IMR-90 (cell line): Measurements from ENCODE around the gene RNU6-9. TPM values are rescaled to one million over a fixed set of nuclear protein-coding genes. Genes with fewer than 3 reads are reported as not detected.

Experiments
- ATAC-seq: fragments of 200-7000 bp; cut with Tn5 transposase; 2 replicates; pipeline ENCODE4 v1.9.1; 2020; ENCODE audit warnings: low read depth, mild to moderate bottlenecking, moderate library complexity
- BruUV-seq: library from RNA; stranded (reverse); fragments of 400-500 nt; replicated peaks from 2 replicates; lab custom pipeline; 2021; lab: Mats Ljungman, UMichigan
- CTCF ChIA-PET: fragments of 300-600 bp; formaldehyde crosslinking; extraction: SDS; loops from one replicate; lab custom pipeline; 2021; ENCODE audit warnings: antibody characterized with exemption; lab: Yijun Ruan, JAX
- POLR2A ChIA-PET: fragments of 300-600 bp; sonication (Branson Sonifier 250); formaldehyde crosslinking; loops from one replicate; lab custom pipeline; 2022; ENCODE audit warnings: antibody characterized with exemption; ENCODE audit not compliant: unreplicated experiment; lab: Charles Lee
- DNase-seq: peaks from one replicate; pipeline ENCODE4 v3.0.0; 2013
- H2AFZ ChIP-seq: replicated peaks from 2 replicates; pipeline ENCODE3; 2013; ENCODE audit warnings: low read length, mild to moderate bottlenecking; ENCODE audit not compliant: poor library complexity
- H2AK5ac ChIP-seq: 2 replicates; pipeline ENCODE4 v1.6.1; 2013; ENCODE audit warnings: low read depth, low read length, inconsistent platforms
- H2AK9ac ChIP-seq: replicated peaks from 2 replicates; pipeline ENCODE3; 2013; ENCODE audit warnings: mild to moderate bottlenecking, low read depth, low read length, moderate library complexity; ENCODE audit not compliant: poor library complexity
- H2BK120ac ChIP-seq: 2 replicates; pipeline ENCODE4 v1.6.1; 2013; ENCODE audit warnings: low read depth, low read length, inconsistent platforms
- H2BK15ac ChIP-seq: 3 replicates; pipeline ENCODE4 v1.6.1; 2013; ENCODE audit warnings: low read depth, low read length, inconsistent platforms
- H2BK20ac ChIP-seq: 2 replicates; pipeline ENCODE4 v1.6.1; 2013; ENCODE audit warnings: low read depth, mild to moderate bottlenecking, inconsistent platforms, low read length, moderate library complexity
- H2BK5ac ChIP-seq: 2 replicates; pipeline ENCODE4 v1.6.1; 2013; ENCODE audit warnings: mild to moderate bottlenecking, low read depth, low read length, inconsistent platforms; ENCODE audit not compliant: poor library complexity, severe bottlenecking
- H3K14ac ChIP-seq: replicated peaks from 2 replicates; pipeline ENCODE4 v1.6.1; 2013; ENCODE audit warnings: low read depth, low read length, inconsistent platforms
- H3K18ac ChIP-seq: 2 replicates; pipeline ENCODE4 v1.6.1; 2013; ENCODE audit warnings: low read depth, low read length, control low read depth
- H3K23ac ChIP-seq: 2 replicates; pipeline ENCODE4 v1.6.1; 2013; ENCODE audit warnings: low read depth, low read length, inconsistent platforms
- H3K27ac ChIP-seq: 2 replicates; pipeline ENCODE4 v1.5.1; 2013; ENCODE audit warnings: mild to moderate bottlenecking, control low read depth, low read length; ENCODE audit not compliant: insufficient read depth
- H3K27me3 ChIP-seq: 2 replicates; pipeline ENCODE4 v1.6.1; 2013; ENCODE audit warnings: low read length; ENCODE audit not compliant: control insufficient read depth, insufficient read depth
- H3K36me3 ChIP-seq: 2 replicates; pipeline ENCODE4 v1.6.1; 2013; ENCODE audit warnings: low read length, mixed read lengths; ENCODE audit not compliant: control insufficient read depth, insufficient read depth
- H3K4ac ChIP-seq: 2 replicates; pipeline ENCODE4 v1.6.1; 2013; ENCODE audit warnings: low read depth, low read length, inconsistent platforms
- H3K4me1 ChIP-seq: 2 replicates; pipeline ENCODE4 v1.6.1; 2013; ENCODE audit warnings: low read length, mixed read lengths; ENCODE audit not compliant: control insufficient read depth, insufficient read depth
- H3K4me2 ChIP-seq: 2 replicates; pipeline ENCODE4 v1.6.1; 2013; ENCODE audit warnings: low read depth, mild to moderate bottlenecking, control low read depth, low read length, moderate library complexity
- H3K4me3 ChIP-seq: 2 replicates; pipeline ENCODE4 v1.5.1; 2013; ENCODE audit warnings: low read depth, mild to moderate bottlenecking, control low read depth, low read length, moderate library complexity; ENCODE audit not compliant: insufficient read depth
- H3K56ac ChIP-seq: 2 replicates; pipeline ENCODE4 v1.6.1; 2013; ENCODE audit warnings: low read length, inconsistent platforms; ENCODE audit not compliant: insufficient read depth; ENCODE audit errors: extremely low read depth
- H3K79me1 ChIP-seq, 2 experiments: 2 replicates each; pipeline ENCODE4 v1.6.1; 2013; ENCODE audit warnings: low read length in 2 of 2, inconsistent platforms in 1 of 2, low read depth in 1 of 2
- H3K9ac ChIP-seq: 2 replicates; pipeline ENCODE4 v1.6.1; 2013; ENCODE audit warnings: low read depth, low read length, control low read depth
- H3K9me1 ChIP-seq: 2 replicates; pipeline ENCODE4 v1.6.1; 2013; ENCODE audit warnings: low read length, inconsistent platforms; ENCODE audit not compliant: insufficient read depth
- H3K9me3 ChIP-seq: 2 replicates; pipeline ENCODE4 v1.6.1; 2013; ENCODE audit warnings: low read length; ENCODE audit not compliant: control insufficient read depth, insufficient read depth
- H4K20me1 ChIP-seq: 2 replicates; pipeline ENCODE4 v1.6.1; 2013; ENCODE audit warnings: low read length, inconsistent platforms; ENCODE audit not compliant: insufficient read depth
- H4K5ac ChIP-seq: 2 replicates; pipeline ENCODE4 v1.6.1; 2013; ENCODE audit warnings: mild to moderate bottlenecking, low read depth, low read length, control low read depth
- H4K8ac ChIP-seq, 2 experiments: 2 replicates each; pipeline ENCODE4 v1.6.1; 2013; ENCODE audit warnings: low read depth in 2 of 2, low read length in 2 of 2, control low read depth in 1 of 2, inconsistent platforms in 1 of 2
- H4K91ac ChIP-seq: 2 replicates; pipeline ENCODE4 v1.6.1; 2013; ENCODE audit warnings: low read depth, low read length, inconsistent platforms; ENCODE audit not compliant: insufficient read depth
- BHLHE40 ChIP-seq: fragments of 150-350 bp; IDR thresholded peaks from 2 replicates; pipeline ENCODE4 v1.6.1; 2016; ENCODE audit warnings: mild to moderate bottlenecking, low read depth, low read length
- CEBPB ChIP-seq: IDR thresholded peaks from 2 replicates; pipeline ENCODE4 v1.6.1; 2012; ENCODE audit warnings: low read depth, low read length, improper control_type of control experiment
- CHD1 ChIP-seq: IDR thresholded peaks from 2 replicates; pipeline ENCODE4 v1.6.1; 2012; ENCODE audit warnings: low read depth, low read length, improper control_type of control experiment
- CTCF ChIP-seq: conservative IDR thresholded peaks from 2 replicates; pipeline ENCODE4 v1.5.1; 2012; ENCODE audit warnings: mild to moderate bottlenecking, low read depth, low read length, improper control_type of control experiment
- ELK1 ChIP-seq: fragments of 150-350 bp; IDR thresholded peaks from 2 replicates; pipeline ENCODE4 v1.6.1; 2016; ENCODE audit warnings: low read depth, mild to moderate bottlenecking, low read length, moderate library complexity, borderline replicate concordance
- FOS ChIP-seq: fragments of 150-350 bp; IDR thresholded peaks from 2 replicates; pipeline ENCODE4 v1.6.1; 2016; ENCODE audit warnings: low read depth, low read length
- MAFK ChIP-seq: IDR thresholded peaks from 2 replicates; pipeline ENCODE4 v1.6.1; 2012; ENCODE audit warnings: low read depth, low read length, improper control_type of control experiment
- MAZ ChIP-seq: IDR thresholded peaks from 2 replicates; pipeline ENCODE4 v1.6.1; 2012; ENCODE audit warnings: low read depth, mild to moderate bottlenecking, low read length, improper control_type of control experiment, moderate library complexity, borderline replicate concordance
- MXI1 ChIP-seq: IDR thresholded peaks from 2 replicates; pipeline ENCODE4 v1.6.1; 2012; ENCODE audit warnings: low read depth, mild to moderate bottlenecking, low read length, moderate library complexity, borderline replicate concordance
- NFE2L2 ChIP-seq: fragments of 150-350 bp; IDR thresholded peaks from 2 replicates; pipeline ENCODE4 v1.6.1; 2016; ENCODE audit warnings: low read depth, mild to moderate bottlenecking, low read length
- POLR2A ChIP-seq: IDR thresholded peaks from 2 replicates; pipeline ENCODE4 v1.6.1; 2012; ENCODE audit warnings: mild to moderate bottlenecking, low read depth, low read length
- RAD21 ChIP-seq: IDR thresholded peaks from 2 replicates; pipeline ENCODE4 v1.6.1; 2012; ENCODE audit warnings: low read length, improper control_type of control experiment
- RCOR1 ChIP-seq: IDR thresholded peaks from 2 replicates; pipeline ENCODE4 v1.6.1; 2012; ENCODE audit warnings: mild to moderate bottlenecking, low read length, improper control_type of control experiment; ENCODE audit not compliant: insufficient replicate concordance
- SMC3 ChIP-seq: fragments of 150-350 bp; IDR thresholded peaks from 2 replicates; pipeline ENCODE4 v1.6.1; 2016; ENCODE audit warnings: low read depth, mild to moderate bottlenecking, antibody characterized with exemption, low read length, moderate library complexity
- USF2 ChIP-seq: fragments of 150-350 bp; IDR thresholded peaks from 2 replicates; pipeline ENCODE4 v1.6.1; 2017; ENCODE audit warnings: mild to moderate bottlenecking, antibody characterized with exemption, low read length, low read depth
- WGBS, 2 experiments: methylation state at CpG; one replicate each; pipeline versions ENCODE4 v1.1.5 to v1.1.7; 2013; ENCODE audit warnings: missing lambda C conversion rate in 2 of 2; ENCODE audit not compliant: insufficient read length in 1 of 2; ENCODE audit errors: extremely low coverage in 2 of 2; 5-methylcytosine and 5-hydroxymethylcytosine counted together
- dilution Hi-C: fragments of 300-500 bp; cut with HindIII; formaldehyde crosslinking; loops from one replicate; pipeline ENCODE4 v1.14.3; 2018; ENCODE audit warnings: low sequenced_read_pairs; ENCODE audit not compliant: unreplicated experiment
- in situ Hi-C: fragments of 300-500 bp; cut with MboI; formaldehyde crosslinking; loops from 3 replicates; pipeline ENCODE4 v1.14.3; 2019; ENCODE audit warnings: low sequenced_read_pairs, inconsistent platforms, mixed read lengths
- intact Hi-C: fragments of 100-400 bp; cut with micrococcal nuclease; formaldehyde crosslinking; loops from 2 replicates; pipeline ENCODE4 v1.10.0; 2022
- polyA plus RNA-seq, 3 experiments: library from polyadenylated mRNA; depleted of rRNA; stranded (reverse); fragments of >200 nt; gene quantifications; 2 replicates each; pipeline ENCODE4 v1.2.3, GENCODE V29; 2012; ENCODE audit warnings: low replicate concordance in 1 of 3
- total RNA-seq: library from RNA; depleted of rRNA; stranded (reverse); fragments of >200 nt; gene quantifications from 2 replicates; pipeline ENCODE4 v1.2.3, GENCODE V29; 2012

The RNU6-9 gene
- total and polyA plus RNA-seq, 2 of the 4 experiments (the other 2 are of a cell fraction), result not detected

- Histone ChIP-seq H3K79me1 (peaks cover 12 to 49% of the 10 kb centered on the region in 2 experiments), H3K4ac (no peak overlapping the region), H2AFZ (no peak overlapping the region), H4K20me1 (peaks cover 54% of the 10 kb centered on the region), H2BK20ac (no peak overlapping the region), H3K18ac (no peak overlapping the region), H3K9ac (no peak overlapping the region), H2AK9ac (no peak overlapping the region), H3K23ac (no peak overlapping the region), H4K5ac (no peak overlapping the region), H3K56ac (no peak overlapping the region), H3K9me3 (no peaks in the 10 kb centered on the region), H3K9me1 (no peaks in the 10 kb centered on the region; the same call in 1 of the 2 replicates), H3K4me1 (peaks cover 2% of the 10 kb centered on the region; the same call in 1 of the 2 replicates), H2AK5ac (no peak overlapping the region), H4K8ac (no peak overlapping the region), H2BK5ac (no peak overlapping the region), H2BK120ac (no peak overlapping the region), H3K27ac (no peak overlapping the region), H3K36me3 (peaks cover 28% of the 10 kb centered on the region), H3K14ac (no peak overlapping the region), H2BK15ac (no peak overlapping the region), H3K4me3 (no peak overlapping the region), H3K27me3 (no peaks in the 10 kb centered on the region), H3K4me2 (no peak overlapping the region), H4K91ac (no peak overlapping the region)
- 85% methylated on average over 14 of the region's 27 CpGs; no CpG with 5 or more reads in 1 of the 2 experiments for WGBS, 2 experiments
- in situ Hi-C loops, result no loop called here
- intact Hi-C loops, result no loop called here
- ATAC-seq, result no peak
- no TSS peak for BruUV-seq
- DNase-seq, result no peak
- dilution Hi-C loops, result no loop called here
- POLR2A ChIA-PET, result no interaction called here
- CTCF ChIA-PET, result no interaction called here
- no peak for TF ChIP-seq MAZ
- no peak for TF ChIP-seq CHD1
- no peak for TF ChIP-seq MAFK
- no peak for TF ChIP-seq NFE2L2
- no peak for TF ChIP-seq ELK1
- no peak for TF ChIP-seq CEBPB
- TF ChIP-seq POLR2A, result no peak
- no peak for TF ChIP-seq RCOR1
- TF ChIP-seq USF2, result no peak
- TF ChIP-seq CTCF, result no peak
- TF ChIP-seq BHLHE40, result no peak
- no peak for TF ChIP-seq SMC3
- no peak for TF ChIP-seq MXI1
- no peak for TF ChIP-seq FOS
- no peak for TF ChIP-seq RAD21
Measured at GRCh38 chr19:901216-902092, 8.2 kb downstream of the RNU6-9 start.
